ENCODE results near the gene NFAT5.
"Not testable (repeated sequence)": the region's sequence is repeated elsewhere in the genome, so short reads cannot be mapped to it uniquely, and the experiment has no call there.

NFAT5 gene

DNA sequence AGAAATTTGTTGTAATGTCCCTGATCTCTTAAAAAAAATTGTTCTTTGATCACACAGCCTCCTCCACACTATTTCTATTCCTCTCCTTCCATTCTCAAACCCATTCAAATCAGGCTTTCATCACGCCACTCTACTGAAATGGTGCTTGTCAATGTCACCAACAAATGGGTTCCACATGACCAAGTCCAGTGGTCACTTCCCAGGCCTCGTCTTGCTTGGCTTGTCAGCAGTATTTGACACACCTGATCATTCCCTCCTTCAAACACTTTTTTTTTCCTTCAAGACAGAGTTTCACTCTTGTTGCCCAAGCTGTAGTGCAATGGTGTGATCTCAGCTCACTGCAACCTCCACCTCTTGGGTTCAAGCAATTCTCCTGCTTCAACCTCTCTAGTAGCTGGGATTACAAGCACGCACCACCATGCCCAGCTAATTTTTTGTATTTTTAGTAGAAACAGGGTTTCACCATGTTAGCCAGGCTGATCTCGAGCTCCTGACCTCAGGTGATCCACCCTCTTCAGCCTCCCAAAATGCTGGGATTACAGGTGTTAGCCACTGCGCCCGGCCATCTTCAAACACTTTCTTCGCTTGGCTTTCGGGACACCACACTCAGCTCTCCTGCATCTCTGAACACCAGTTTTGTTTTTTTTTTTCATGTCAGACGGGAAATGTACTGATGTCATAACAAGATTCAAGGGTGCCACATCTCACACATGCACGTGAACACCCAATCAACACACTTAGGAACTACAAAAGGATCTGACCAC is 142.3 kb downstream of the NFAT5 start:
- DNase-seq (ENCODE audit: low spot score): no peak

- DNase-seq (ENCODE audit: low spot score): peak; percentile 59
These were observed 143.8 kb downstream of the NFAT5 start for GRCh38 chr16:69709456-69710084.

GRCh38 chr16:69711115-69711740 is 145.5 kb downstream of the NFAT5 start:
- DNase-seq (ENCODE audit: low spot score): no peak

- DNase-seq (ENCODE audit: low spot score): no peak
These were observed 146.5 kb downstream of the NFAT5 start for GRCh38 chr16:69712277-69712676.

- DNase-seq (ENCODE audit: low spot score): no peak
These were observed 147.3 kb downstream of the NFAT5 start for GRCh38 chr16:69712914-69713581.

DNA sequence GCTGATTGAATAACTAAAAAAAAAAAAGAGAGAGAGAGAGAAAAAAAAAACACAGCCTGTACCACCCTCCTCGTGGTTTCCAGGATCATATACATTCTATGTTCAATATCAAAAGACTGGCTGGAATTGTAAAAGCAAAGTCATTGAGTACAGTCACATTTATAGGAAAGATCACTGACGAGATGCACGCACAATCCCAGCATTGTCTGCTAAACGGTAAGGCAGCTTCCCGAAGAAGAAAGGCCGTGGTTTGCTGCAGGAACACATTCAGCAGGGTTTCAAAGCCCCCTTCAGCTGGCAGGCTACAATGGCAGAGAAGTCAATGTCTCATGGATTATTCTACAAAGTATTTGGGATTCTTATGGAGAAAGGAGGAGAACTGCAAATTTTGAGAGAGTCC is 151.3 kb downstream of the NFAT5 start:
- no peak for DNase-seq (ENCODE audit: low spot score)

DNA sequence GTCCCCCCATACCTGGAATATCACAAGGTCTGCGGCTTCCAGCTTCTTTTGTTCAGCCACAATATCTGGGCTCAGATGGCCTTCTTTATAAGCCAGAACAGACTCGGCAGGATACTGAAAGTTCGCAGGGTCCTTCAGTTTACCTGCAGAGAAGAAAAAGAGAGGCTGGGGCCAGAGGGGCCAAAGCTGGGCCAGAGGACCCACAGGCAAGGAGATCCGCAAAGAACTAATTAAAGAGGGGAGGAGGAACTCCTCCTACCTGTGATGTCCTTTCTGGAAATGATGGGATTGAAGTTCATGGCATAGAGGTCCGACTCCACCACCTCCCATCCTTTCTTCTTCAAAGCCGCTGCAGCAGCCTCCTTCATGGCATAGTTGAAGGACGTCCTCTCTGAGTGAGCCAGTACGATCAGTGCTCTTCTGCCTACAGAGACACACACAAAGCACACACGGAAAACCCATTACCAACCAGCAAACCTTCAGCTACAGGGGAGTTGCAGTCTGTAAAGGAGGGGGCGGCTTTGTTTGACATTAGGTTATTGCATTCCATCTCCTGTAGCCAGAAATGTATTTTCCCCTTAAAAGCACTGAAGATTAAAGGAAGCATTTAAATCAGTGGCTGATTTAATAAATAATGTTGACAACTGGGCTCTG is 152.5 kb downstream of the NFAT5 start:
- no peak for DNase-seq (ENCODE audit: low spot score)

DNA sequence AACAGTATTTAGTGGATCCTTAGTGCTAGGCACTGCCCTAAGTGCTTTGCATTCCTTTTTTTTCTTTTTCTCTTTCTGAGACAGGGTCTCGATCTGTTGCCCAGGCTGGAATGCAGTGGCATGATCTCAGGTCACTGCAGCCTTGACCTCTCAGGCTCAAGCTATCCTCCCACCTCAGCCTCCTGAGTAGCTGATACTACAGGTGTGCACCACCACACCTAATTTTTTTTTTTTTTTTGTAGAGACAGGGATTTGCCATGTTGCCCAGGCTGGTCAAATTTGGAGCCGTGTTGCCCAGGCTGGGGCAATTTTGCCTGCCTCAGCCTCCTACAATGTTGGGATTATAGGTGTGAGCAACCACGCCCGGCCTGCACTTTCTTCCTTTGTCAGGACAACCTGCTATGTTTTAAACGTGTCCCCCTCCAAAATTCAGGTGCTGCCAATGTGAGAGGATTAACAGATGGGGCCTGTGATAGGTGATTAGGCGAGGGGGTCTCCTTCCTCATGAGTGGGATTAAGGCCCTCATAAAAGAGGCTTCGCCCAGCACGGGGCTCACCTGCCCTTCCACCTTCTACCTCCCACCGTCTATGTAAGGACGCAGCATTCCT is 155.2 kb downstream of the NFAT5 start:
- no peak for DNase-seq (ENCODE audit: low spot score)

GRCh38 chr16:69721441-69721957 is 155.7 kb downstream of the NFAT5 start:
- no peak for DNase-seq (ENCODE audit: low spot score)

GRCh38 chr16:69724414-69724873 is 158.7 kb downstream of the NFAT5 start:
- DNase-seq (ENCODE audit: low spot score): no peak

DNA sequence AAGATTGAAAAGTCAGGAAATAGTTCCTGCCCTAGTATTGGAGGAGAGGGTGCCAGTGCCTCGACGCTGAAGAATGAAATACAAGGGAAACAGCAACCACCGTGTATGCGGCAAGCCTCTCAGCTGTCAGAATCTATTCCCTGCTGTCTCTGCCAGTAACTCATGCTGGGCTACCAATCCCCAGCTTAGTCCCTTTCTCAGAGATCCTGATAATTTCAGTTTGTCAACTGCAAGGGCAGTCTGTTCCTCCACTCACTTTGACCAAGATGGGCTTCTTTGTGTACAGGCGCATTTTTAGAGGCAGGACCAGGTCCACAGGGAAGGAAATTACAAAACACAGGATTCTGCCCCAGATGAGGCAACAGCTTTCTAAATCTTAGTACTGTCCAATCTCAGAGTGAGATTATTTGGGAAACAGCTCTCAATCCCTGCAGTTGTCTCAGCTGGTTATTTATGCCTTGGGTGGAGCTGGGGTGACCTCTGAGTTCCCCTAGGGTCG is 159.3 kb downstream of the NFAT5 start:
- no peak for DNase-seq (ENCODE audit: low spot score)

GRCh38 chr16:69725480-69726312 is 159.9 kb downstream of the NFAT5 start:
- no peak for DNase-seq (ENCODE audit: low spot score)

- peak; percentile 89 for DNase-seq (ENCODE audit: low spot score)
These were observed 160.7 kb downstream of the NFAT5 start, which contains the start of gene NQO1 for GRCh38 chr16:69726313-69727060. TSS of gene NQO1 (minus strand) at chr16:69726560. CDS start at chr16:69726439, 121 bp downstream.

DNA sequence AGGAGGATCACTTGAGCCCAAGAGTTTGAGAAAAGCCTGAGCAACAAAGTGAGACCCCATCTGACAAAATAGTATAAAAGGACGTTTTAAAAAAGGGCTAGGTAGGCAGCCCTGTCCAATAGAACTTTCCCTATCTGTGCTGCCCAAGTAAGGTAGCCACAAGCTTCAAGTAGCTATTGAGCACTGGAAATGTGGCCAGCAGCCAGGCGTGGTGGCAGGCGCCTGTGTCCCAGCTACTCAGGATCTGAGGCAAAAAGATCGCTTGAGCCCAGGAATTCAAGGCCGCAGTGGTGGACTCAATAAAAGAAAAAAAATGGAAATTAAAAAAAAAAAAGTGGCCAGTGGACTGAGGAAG is 162.1 kb downstream of the NFAT5 start:
- DNase-seq (ENCODE audit: low spot score): no peak

DNA sequence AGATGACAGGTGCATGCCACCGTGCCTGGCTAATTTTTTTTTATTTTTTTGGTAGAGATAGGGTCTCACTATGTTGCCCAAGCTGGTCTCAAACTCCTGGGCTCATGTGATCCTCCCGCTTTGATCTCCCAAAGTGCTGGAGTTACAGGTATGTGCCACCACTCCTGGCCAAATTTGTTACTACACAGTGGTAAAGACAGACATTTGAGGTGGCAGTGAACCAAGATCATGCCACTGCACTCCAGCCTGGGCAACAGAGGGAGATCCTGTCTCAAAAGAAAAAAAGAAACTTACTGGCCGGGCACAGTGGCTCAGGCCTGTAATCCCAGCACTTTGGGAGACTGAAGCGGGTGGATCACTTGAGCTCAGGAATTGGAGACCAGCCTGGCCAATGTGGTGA is 163.3 kb downstream of the NFAT5 start:
- DNase-seq (ENCODE audit: low spot score): not testable (repeated sequence)

- DNase-seq (ENCODE audit: low spot score): not testable (repeated sequence)
These were observed 165.5 kb downstream of the NFAT5 start for GRCh38 chr16:69731280-69731679.

DNA sequence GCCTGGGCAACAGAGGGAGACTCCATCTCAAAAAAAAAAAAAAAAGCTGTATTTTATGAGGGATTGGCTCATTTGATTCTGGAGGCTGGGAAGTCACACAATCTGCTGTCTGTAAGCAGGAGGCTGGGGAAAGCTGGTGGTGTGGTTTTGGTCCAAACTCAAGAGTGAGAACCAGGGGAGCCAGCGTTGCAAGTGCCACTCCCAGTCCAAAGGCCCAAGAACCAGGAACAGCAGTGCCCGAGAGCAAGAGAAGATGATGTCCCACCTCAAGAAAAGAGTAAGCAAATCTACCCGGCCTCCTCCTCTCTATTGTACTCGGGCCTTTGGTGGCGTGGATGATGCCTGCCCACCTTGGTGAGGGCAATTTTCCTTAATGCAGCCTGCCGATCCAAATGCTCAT is 166.3 kb downstream of the NFAT5 start:
- no peak for DNase-seq (ENCODE audit: low spot score)

DNA sequence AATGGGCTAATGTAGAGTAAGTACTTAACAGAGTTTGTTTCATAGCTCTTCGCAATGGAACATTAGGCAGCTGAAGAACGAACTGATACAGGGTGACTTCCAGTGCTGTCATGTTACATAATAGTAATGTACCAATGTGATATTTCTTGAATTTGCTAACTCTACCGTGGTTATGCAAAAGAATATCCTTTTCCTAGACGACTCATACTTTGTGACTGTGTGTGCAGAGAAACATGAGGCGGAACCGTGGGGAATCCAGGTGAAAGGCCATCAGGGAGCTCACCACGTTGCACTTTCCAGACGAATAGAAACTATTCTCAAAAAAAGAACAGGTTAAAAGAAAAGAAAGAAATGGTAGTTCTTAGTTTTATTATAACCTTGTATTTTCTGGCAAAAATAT is 175.8 kb downstream of the NFAT5 start:
- no peak for DNase-seq (ENCODE audit: low spot score)
